HG02571 (cell line): ENCODE measurements around the gene MDM4.
"Not testable (repeated sequence)": the region's sequence is repeated elsewhere in the genome, so short reads cannot be mapped to it uniquely, and the experiment has no call there.

Source experiments
- ATAC-seq: cut with Tn5 transposase; IDR thresholded peaks from one replicate; pipeline ENCODE4 v1.9.1; 2021; ENCODE audit warnings: mild to moderate bottlenecking, moderate library complexity; ENCODE audit not compliant: unreplicated experiment

The MDM4 gene, protein sequence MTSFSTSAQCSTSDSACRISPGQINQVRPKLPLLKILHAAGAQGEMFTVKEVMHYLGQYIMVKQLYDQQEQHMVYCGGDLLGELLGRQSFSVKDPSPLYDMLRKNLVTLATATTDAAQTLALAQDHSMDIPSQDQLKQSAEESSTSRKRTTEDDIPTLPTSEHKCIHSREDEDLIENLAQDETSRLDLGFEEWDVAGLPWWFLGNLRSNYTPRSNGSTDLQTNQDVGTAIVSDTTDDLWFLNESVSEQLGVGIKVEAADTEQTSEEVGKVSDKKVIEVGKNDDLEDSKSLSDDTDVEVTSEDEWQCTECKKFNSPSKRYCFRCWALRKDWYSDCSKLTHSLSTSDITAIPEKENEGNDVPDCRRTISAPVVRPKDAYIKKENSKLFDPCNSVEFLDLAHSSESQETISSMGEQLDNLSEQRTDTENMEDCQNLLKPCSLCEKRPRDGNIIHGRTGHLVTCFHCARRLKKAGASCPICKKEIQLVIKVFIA

DNA sequence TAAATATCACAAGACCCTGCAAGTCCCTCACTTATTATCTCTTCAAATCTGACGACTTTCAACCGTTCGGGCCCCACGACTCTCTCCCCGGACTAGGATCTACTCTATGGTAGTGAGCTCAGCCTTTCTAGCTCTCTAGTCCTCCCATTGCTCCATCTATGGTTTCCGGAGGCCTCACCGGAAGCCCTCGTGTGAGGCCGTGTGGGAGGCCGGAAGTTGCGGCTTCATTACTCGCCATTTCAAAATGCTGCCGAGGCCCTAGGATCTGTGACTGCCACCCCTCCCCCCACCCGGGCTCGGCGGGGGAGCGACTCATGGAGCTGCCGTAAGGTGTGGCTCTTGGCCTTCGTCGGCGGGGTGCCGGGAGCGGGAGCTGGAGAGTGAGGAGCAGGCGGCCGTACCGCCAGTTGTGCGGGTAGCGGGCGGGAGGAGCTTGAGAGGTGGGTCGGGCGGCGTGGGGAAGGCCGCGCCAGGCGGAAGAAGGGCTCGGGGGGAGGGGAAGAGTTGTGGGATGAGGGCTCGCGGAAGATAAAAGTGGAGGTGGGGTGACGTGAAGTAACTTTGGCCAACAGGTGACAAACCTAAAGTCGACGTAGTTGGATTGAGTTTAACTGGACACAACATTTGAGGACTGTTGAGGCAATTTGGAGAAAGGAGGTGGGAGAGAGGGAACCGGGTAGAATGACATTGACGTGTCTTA, at the start of gene MDM4:
TSS of gene MDM4 (plus strand) at position 227 of the 700 bp plus-strand sequence. CDS start 9,113 bp downstream, outside the sequence.
- peak; percentile 83 for ATAC-seq

DNA sequence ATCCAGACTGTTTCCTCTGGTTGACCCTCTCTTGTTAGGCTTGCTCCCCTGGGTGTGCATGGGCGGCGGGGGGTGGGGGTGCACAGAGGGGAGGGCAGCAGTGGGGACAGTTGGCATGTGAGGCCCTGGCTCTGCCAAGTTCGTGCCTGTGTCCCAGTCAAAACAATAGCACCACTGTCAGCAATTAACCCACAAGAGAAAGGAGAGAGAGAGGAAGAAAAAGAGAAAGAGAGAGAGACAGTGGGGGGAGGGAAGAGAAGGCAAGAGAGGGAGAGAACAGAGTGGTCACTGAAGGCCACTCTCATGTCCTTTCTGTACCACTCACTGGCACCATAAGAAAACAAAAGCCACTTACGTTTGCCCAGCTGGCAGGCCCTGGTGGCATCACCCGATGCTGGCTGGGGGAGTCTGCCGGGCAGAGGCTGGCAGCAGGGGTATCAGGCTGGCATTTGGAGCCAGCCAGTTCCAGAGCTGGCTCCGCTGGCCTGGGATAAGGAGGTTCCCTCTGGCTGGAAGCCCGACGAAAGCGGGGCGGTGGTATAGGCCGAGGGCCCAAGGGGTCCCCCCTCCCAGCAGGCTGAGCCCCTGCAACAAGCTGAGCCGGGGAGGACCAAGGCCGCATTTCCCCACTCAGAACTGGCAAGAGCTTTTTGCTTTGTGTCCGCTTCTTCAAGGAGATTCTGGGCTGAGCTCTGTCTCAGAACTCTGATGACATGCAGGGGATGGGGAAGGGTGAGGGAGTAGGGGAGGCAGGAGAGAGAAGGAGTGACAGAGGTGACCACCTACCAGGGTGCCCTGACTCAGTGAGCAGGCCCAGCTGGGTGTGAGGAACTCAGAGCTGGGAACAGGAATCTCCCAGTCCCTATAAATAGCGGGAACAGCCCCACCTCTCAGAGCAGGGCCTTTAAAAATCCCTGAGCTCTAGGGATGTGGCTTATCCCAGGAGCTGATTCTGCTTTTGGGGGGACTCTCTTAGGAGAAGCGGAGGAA, 49.5 kb upstream of the MDM4 start:
- ATAC-seq, result no peak

DNA sequence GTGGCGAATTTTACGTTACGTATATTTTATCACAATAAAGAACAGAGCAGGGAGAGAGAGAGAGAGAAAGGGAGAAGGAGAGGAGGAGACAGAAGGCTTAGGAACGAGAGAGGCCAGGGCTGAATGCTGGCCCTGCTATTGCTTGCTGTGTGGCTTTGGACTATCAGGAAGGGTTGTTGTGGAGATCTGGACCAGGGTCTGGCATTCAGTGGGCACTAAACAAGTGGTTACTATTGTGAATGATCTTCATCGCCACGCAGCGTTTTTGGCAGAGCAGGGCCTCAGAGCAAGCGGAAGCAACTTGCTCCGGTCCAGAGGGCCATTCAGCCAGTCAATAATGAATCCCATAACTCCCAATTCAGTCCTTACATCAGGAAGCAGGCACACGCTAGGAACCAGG, 48.0 kb upstream of the MDM4 start:
- no peak for ATAC-seq

DNA sequence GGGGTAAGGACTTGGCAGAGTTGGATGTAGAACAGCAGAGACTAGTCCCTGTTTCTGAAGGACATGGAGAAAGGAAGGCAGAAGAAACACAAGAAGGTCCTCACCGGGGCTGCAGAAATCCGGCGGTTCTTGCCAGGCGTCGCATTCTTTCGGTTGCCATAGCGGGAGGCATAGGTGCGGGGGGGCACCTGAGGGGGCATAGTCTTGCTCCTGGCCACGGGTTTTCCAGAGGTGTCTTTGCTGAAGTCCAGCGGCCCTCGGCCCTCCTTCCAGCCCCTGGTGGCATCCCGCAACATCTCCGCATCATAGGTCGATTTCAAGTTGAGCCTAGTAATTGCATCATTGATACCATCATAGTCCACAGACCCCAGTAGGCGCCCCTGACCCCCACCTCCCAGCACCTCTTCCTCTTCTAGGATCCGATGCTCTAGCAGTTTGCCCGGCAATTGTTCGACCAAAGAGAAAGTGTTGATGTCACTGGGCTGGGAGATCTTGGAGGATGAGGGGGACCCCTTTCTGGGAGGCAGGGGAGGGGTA, 47.4 kb upstream of the MDM4 start:
- ATAC-seq, result no peak

DNA sequence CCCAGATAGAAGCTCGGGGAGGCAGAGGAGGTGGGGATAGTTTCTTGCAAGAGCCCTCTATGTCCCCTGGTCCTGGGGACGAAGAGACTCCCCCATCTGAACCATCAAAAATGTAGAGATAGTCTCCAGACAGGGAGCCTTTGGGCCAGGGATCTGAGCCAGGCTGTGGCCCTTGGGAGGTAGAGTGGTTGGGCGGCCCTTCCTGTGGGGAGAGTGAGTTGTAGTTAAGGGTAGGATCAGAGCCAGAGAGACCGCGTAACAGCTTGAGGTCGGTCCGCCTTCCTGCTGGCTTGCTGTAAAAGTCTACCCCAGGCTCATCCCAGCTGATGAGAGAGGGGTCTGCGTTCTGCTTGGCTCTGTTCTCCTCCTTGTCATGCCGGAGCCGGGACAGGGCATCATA, 46.9 kb upstream of the MDM4 start:
- ATAC-seq, result no peak

DNA sequence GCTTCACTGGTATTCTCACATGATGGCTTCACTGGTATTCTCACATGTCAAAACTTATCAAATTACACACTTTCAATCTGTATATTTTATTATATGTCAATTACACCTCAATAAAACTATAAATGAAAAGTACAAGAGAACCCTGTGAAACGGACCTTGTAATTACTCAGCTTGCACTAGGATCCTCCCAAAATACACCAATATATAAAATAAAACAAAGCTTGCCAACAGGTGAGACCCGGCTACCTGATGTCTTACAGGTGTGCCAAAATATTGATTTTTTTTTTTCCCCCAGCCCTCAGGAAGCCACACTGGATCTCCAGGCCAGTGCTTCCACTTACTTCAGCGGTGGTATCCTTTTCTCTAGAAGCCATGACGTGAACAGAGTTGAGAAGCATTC, 44.5 kb upstream of the MDM4 start:
- no peak for ATAC-seq

DNA sequence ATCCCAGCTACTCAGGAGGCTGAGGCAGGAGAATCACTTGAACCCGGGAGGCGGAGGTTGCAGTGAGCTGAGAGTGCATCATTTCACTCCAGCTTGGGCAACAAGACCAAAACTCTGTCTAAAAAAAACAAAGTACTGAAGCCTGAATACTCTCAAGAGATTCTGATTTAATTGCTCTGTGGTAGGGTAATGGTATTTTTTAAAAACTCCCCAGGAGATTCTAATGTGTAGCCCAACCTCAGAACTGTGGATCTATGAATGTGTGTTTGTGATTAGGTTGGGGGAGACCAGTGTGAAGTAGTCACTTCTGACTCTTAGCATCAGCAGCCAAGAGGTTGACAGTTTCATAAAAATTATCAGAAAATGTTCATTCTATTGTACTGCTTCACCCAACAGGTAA, 43.5 kb upstream of the MDM4 start:
- no peak for ATAC-seq

DNA sequence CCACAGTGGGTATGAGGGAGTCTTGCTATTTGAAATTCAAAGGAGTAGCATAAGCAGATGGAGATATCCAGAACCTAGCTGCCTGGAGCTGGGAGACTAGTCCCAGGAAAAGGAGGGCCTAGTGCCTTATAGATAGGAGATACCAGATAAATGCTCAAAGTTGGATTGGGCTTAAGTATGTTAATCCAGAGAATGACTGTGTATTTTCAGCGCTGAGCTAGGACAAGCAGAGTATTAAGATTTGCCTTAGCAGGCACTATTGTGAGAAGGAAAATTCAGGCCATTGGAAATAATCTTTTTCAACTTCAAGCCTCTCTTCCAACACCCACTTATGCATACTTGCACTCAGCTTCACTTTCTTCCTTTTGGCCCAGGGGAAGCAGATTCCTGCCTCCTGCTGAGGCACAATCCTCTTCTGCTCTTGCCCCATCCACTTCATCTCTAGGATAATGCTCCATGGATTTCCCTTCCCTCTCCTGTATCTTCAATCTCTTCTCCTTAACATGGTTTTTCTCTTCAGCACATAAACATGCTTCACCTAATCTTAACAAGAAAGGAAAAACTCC, 42.7 kb upstream of the MDM4 start:
- ATAC-seq, result no peak

DNA sequence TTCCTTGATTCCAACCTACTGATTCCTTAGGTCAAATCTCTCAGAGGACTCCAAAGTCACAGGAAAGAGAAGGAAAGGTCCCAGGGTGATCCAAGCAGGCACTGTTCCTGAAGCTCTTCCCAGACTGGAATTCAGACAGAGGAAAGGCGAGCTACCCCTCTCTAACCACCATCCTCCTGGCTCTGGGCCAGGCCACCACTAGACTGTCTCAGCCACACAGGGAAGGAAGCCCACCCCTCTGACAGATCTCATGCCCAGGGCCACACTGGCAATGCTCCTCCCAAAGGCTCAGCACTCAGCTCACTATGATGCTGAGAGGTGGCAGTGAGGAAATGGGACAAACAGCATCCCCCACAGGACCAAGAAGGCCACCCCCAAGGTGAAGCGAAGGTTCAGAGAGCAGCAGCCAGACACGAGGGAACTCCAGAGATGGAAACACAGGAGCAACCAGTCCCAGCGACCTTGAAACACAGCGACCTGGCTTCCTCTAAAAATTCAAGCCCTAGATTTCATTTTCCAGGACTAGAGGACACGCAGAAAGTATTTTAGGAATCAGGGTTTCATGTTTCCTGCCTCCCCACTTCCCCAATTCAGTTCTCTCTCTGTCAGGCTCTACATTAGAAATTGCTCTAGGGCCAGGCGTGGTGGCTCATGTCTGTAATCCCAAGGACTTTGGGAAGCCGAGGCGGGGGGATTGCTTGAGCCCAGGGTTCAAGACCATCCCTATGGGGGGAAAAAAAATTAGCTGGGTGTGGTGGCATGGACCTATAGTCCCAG, 40.4 kb upstream of the MDM4 start:
- no peak for ATAC-seq

DNA sequence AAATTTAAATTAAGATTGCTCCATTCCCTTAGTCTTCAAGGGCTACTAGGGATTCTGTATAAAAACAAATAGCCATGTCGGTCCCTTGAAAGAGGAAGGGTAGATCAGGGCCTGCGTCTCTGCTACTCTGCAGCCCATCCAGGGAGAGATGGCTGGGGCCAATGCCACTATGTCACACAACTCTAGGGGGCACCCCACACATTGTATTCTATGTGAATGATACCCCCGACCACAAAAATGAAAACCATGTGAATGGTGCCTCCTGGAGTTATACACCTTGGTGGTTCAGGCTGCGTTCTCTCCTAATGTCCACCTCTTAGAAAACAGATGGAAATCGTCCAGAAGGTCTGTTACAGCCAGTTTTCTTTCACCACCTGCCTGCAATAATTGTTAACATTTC, 39.6 kb upstream of the MDM4 start:
- ATAC-seq, result no peak

DNA sequence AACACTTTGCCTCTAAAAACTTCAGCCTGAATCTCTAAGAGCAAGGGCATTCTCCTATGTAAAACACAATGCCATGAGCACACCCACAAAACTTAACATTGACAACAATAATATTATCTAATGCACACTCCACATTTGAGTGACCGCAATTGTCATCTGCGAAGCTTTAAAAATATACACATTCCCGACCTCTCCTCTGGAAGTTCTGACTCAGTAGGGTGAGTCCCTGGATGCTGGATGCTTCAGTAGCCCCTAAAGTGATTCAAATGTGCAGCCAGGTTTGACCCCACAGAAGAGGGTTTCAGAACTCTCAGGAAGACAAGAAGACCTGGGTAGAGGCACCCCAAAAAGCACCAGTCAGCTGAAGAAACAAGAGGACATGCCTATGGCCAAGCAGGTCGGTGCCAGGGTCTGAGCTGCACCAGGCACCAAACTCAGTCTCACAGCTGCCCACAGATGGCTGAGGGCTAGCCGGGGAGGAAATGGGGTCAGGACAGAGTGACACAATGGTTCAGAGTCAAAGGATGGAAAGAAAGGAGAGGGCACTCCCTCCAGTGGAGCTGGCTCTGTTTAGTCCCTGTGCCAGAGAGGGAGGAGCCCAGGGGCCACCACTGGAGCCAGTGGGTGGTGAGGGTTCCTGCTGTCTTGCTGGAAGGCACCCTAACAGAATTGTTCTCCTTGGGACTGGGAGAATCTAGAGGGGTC, 39.0 kb upstream of the MDM4 start:
- no peak for ATAC-seq

DNA sequence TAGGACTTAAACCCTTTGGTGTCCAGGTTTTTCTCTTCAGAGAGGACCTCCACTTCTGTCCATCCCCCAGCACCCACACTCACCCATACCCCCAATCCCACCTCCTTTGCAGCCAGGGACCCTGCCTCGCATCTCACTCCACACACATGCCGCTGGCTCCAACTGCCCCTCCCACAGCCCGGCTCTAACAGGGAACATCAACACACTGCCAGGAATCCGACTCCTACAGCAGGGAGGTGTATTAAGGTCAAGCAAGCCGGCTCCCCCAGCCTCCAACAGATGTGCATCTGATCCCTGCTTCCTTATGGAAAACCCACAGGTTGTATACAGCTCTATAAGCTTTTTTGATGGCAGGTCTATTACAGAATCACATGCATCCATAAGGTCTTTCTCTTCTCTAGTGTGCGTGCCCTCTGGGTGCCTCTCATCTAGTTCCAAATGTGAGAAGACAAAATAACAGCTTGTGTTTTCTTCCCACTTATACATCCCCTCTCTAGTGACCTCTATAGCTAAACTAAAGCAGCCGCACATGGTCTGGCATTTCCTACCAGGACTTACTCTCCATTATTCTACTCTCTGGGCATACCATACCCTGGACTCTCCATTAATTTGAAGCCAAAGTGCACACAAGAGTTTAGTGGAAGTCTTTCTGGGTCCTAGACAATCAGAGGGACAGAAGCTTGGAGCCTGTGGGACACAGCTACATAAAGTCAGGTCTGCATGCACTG, 37.9 kb upstream of the MDM4 start:
- ATAC-seq, result no peak

DNA sequence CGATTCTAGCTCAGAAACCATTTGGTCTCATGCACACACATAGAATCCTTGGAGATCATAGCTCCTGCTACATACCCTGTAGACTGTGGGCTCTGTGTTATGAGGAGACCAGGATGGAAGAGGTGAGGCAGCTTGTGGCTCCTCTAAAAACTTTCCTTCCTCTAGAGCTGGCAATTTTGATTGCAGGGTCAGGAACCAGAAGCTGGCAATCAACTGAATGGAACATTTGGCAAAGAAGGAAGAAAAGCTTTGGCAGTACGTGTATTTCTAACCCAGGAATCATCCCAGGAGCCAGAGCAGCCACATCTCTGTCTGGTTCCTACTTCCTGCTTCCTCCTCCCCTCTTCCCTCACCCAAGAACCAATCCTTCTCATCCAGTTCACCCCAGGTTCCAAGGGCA, 37.3 kb upstream of the MDM4 start:
- ATAC-seq, result no peak

DNA sequence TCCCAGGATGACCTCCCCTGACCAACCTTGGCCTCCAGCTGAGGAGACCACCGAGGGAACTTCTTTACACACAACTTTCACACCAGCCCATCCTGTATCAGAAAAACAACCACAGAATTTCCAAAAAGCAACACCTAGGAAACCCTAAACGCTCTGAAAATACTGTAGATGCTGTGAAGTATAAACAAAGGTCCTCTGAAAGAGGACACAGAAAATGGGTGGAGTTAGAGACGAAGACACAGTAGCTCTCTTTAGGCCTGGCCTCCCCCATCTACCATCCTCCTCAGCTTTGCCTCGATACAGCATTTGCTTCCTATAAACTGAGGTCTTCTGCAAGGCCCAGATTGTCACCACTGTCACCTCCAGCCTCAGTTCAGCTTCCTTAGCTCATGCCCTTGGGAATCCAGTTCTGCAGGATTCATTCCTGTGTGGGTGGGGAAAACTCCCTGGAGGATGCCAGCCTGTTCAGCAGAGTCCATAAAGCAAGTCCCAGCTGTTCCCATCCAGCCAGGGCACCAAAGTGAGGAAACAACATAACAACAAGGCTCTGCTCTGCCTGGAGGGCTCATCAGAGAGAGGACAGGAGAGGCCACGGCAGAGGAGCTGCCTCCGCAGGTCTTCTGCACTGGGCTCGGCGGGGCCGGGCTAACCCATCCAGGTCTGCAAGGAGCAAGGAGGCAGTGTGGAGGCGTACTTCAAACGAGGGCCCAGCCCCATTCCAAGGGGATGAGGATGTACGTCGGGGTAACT, 36.6 kb upstream of the MDM4 start:
- ATAC-seq, result no peak

DNA sequence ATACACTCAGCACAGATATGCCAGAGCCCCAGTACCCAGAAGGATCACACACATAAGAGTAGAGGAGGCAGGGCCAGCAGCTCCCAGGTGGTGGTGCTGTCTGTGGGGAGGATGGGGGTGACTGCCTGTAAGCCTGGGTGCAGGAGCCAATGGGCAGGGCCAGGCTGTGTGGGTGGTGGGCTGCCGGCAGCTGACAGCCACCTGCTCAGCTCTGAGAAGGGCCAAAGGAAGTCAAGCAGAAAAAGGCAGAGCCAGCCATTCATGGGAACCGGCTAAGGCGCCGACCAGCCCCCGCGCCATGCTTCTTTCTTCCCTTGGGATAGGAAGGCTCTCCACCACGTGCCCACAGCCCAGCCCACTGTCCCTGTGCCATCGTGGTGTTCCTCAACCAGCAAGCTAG, 35.7 kb upstream of the MDM4 start:
- peak; percentile 52 for ATAC-seq

DNA sequence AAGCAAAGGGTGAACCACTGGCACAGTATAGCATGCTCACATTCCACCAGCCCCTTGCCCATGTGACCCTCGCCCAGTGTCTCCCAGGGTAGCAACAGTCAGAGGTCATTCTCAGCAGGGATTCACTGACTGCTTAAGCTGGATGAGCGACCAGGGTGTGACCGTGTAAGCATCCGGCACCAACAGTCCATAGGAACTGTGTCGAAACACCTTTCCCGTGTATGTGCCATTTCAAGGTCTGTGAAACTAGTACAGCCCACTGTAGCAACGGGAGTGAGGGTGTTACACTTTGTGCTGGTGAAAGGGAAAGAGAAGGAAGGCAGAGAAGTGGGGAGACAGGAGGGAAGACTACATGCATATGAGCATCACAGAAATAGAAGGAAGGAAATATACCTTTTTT, 32.4 kb upstream of the MDM4 start:
- no peak for ATAC-seq

DNA sequence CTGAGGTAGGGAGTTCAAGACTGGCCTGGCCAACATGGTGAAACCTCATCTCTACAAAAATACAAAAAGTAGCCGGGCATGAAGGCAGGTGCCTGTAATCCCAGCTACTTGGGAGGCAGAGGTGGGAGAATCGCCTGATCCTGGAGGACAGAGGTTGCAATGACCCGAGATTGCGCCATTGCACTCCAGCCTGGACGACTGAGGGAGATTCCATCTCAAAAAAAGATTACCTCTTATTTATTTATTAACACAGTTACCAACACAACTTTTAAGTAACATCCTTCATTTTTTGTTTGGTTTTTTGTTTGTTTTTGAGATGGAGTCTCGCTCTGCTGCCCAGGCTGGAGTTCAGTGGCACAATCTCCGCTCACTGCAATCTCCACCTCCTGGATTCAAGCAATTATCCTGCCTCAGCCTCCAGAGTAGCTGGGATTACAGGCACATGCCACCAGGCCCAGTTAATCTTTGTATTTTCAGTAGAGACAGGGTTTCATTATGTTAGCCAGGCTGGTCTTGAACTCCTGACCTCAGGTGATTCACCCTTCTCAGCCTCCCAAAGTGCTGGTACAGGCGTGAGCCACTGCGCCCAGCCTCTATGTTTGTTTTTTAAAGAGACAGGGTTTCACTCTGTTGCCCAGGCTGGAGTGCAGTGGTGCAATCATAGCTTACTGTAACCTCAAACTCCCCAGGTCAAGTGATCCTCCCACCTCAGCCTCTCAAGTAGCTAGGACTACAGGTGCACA, 29.5 kb upstream of the MDM4 start:
- ATAC-seq, result not testable (repeated sequence)
